ENCODE measurements around the gene GFRA4.

Gene GFRA4

DNA sequence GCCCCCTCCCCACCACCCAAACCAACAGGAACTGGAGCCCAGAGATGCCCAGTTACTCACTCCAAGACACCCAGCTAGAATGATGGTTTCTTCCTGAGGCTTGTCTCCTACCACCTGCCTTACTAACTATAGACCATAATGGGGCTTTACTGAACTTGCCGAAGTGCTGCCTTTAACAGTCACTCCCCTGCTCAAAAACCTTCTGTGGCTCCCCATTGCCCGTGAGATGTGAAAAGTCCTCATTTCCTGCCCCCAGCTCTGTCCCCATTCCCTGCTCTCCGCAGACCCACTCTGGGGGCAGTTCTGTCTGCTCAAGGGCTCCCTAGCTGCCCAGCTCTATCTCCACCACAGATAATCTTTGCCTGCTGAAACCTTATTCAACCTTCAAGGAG, 44.3 kb upstream of the GFRA4 start:
- no peak for DNase-seq
- Mint-ChIP-seq H3K4me1 (no peaks in the 10 kb centered on the region), H3K27ac (no peak overlapping the region), H3K36me3 (ENCODE audit: low read depth) (no peaks in the 10 kb centered on the region), H3K27me3 (ENCODE audit: low read depth, poor library complexity) (peaks cover 9% of the 10 kb centered on the region), H3K4me3 (no peak overlapping the region), H3K9me3 (no peaks in the 10 kb centered on the region)
- TF ChIP-seq, protein P1, sequence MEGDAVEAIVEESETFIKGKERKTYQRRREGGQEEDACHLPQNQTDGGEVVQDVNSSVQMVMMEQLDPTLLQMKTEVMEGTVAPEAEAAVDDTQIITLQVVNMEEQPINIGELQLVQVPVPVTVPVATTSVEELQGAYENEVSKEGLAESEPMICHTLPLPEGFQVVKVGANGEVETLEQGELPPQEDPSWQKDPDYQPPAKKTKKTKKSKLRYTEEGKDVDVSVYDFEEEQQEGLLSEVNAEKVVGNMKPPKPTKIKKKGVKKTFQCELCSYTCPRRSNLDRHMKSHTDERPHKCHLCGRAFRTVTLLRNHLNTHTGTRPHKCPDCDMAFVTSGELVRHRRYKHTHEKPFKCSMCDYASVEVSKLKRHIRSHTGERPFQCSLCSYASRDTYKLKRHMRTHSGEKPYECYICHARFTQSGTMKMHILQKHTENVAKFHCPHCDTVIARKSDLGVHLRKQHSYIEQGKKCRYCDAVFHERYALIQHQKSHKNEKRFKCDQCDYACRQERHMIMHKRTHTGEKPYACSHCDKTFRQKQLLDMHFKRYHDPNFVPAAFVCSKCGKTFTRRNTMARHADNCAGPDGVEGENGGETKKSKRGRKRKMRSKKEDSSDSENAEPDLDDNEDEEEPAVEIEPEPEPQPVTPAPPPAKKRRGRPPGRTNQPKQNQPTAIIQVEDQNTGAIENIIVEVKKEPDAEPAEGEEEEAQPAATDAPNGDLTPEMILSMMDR (IDR thresholded peaks at IDR 0.05): no peak

DNA sequence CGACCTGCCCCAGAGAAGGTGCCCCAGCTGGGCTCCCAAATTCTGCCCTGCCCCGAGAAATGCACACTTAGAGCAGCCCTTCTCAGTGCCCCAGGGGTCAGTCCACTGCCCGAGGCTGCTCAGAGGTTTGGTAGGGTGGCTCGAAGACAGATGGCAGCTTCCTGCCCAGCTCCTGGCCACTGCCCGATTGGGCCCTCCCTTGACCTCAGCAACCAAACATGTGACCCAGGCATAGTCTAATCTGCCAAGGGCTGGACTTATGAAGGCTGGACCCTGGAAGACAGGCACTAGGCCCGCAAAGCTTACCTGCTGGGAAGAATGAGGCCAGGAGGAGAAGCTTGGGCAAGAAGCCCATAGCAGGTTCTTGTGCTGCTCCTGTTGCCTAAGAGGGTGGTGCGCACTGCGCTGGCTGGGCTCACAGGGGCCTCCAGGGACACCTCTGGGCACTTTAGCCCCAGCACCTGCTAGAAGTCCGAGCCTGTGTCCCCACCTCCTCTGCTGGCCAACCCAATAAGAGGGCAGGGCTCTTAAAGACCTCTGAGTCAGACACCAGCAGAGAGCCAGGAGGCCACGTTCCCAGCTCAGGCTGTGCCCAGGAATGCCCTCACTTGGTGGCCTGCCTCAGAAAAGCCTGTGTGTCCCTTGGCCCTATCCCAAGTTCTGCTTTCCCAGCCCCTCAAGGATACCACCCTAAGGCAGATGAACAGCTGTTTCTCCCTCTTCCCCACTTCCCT, 43.7 kb upstream of the GFRA4 start:
- TF ChIP-seq, protein P1 (IDR thresholded peaks at IDR 0.05): no peak
- DNase-seq: no peak
- Mint-ChIP-seq H3K4me3 (no peak overlapping the region), H3K9me3 (no peaks in the 10 kb centered on the region), H3K27me3 (ENCODE audit: low read depth, poor library complexity) (peaks cover 7% of the 10 kb centered on the region), H3K4me1 (no peaks in the 10 kb centered on the region), H3K36me3 (ENCODE audit: low read depth) (no peaks in the 10 kb centered on the region), H3K27ac (no peak overlapping the region)

DNA sequence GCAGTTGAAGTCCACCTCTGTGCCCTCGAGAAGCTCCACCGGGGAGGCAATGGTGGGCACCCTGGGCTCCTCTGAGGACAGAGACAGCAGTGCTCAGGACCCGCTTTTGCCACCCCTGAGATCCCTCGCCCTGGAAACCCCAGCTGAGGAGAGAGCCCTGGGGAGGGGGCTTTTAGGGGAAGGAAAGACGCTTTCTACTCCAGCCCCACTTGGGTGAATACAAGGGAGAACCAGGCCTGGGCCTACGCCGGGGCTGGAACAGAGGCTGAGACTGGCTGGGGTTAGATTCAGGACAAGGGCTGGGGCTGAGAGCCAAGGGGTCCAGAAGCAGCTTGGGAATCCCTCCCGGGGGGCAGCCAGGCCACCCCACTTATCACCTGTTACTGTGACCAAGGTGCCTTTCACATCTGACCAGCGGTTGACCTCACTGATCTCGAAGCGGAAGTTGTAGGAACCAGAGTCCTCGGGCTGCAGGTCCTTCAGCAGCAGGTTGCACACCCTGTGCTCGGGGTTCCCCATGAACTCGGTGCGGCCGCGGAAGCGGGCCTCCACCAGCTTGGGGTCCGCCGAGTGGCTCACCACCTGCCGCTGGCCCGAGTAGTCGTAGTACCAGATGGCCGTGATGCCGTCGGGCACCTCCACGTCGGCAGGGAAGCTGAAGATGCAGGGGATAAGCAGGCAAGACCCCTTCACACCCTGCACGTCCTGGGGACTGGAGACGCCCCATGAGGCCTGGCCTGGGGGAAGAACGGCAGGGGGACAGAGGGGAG, 43.0 kb upstream of the GFRA4 start:
- Mint-ChIP-seq H3K9me3 (no peaks in the 10 kb centered on the region), H3K27me3 (ENCODE audit: low read depth, poor library complexity) (peaks cover 5% of the 10 kb centered on the region), H3K36me3 (ENCODE audit: low read depth) (no peaks in the 10 kb centered on the region), H3K4me3 (no peak overlapping the region), H3K27ac (no peak overlapping the region), H3K4me1 (no peaks in the 10 kb centered on the region)
- TF ChIP-seq, protein P1 (IDR thresholded peaks at IDR 0.05): no peak
- DNase-seq: no peak

DNA sequence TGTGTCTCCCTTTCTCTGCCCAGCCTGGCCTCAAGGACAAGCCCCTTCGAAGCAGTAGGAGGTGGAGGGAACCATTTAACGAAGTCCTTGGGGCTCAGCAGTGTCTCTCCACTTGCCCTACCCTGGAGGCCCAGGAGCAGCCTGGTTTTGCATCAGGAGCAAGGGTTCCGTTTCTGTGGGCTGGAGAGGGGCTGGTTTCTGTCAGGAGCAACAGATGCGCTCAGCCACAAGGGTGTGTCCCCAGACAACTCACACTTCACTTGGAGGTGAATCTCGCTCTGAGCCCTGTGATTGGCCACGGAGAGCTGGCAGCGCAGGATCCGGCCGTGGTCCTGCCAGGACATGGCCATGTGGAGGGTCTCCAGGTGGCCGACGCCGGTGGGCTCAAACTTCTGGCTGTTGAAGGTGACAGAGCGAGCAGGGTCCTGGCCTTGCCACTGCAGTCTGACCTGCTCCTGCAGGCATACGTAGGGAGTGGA, 42.3 kb upstream of the GFRA4 start:
- Mint-ChIP-seq H3K36me3 (ENCODE audit: low read depth) (no peaks in the 10 kb centered on the region), H3K27me3 (ENCODE audit: low read depth, poor library complexity) (peaks cover 5% of the 10 kb centered on the region), H3K9me3 (no peaks in the 10 kb centered on the region), H3K27ac (no peak overlapping the region), H3K4me1 (no peaks in the 10 kb centered on the region), H3K4me3 (no peak overlapping the region)
- TF ChIP-seq, protein P1 (IDR thresholded peaks at IDR 0.05): no peak
- no peak for DNase-seq

DNA sequence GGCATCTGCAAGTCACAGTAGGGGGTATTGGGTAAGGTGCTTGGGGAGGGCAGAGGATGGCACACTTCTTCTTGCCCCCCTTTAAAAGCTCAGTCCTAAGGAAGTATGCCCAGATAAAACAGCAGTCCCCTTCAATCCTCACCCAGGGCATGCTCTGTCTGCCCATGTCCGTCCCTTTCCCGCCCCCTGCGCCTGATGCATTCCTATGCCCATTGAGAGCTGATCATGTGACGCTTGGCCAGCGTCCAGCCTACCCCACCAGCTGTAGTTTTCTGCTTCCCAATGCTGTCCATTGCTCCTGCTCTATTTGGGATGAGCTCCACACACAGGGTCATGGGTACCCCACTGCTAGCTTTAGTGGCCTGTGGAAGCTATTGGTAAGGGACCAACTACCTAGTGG, 40.9 kb upstream of the GFRA4 start:
- Mint-ChIP-seq H3K27me3 (ENCODE audit: low read depth, poor library complexity) (peaks cover 5% of the 10 kb centered on the region), H3K4me1 (no peaks in the 10 kb centered on the region), H3K4me3 (no peak overlapping the region), H3K9me3 (no peaks in the 10 kb centered on the region), H3K36me3 (ENCODE audit: low read depth) (no peaks in the 10 kb centered on the region), H3K27ac (no peak overlapping the region)
- TF ChIP-seq, protein P1 (IDR thresholded peaks at IDR 0.05): no peak
- no peak for DNase-seq
